K562 (cell line): ENCODE results near the gene RRAS. TPM values are rescaled to one million over a fixed set of nuclear protein-coding genes. Genes with fewer than 3 reads are reported as not detected.

Experiments used
- ELF4 ChIP-seq: fragments of 450-650 bp; formaldehyde crosslinking; IDR thresholded peaks from 2 replicates; pipeline ENCODE4 v1.4.0; 2022; ENCODE audit warnings: missing genetic modification characterization
- EP300 ChIP-seq: IDR thresholded peaks from 2 replicates; pipeline ENCODE4 v1.6.1; 2012; ENCODE audit warnings: low read length, improper control_type of control experiment
- HMG20B ChIP-seq: fragments of 250-450 bp; sonication (Bioruptor Pico); IDR thresholded peaks from 2 replicates; pipeline ENCODE4 v1.5.0; 2021; ENCODE audit warnings: mild to moderate bottlenecking
- HNRNPLL ChIP-seq: fragments of 200-400 bp; formaldehyde crosslinking; IDR thresholded peaks from 2 replicates; pipeline ENCODE4 v1.6.1; 2017; ENCODE audit warnings: low read length, low read depth, mild to moderate bottlenecking; ENCODE audit not compliant: poor library complexity, severe bottlenecking
- NELFE ChIP-seq: IDR thresholded peaks from 2 replicates; pipeline ENCODE4 v1.6.1; 2011; ENCODE audit warnings: mild to moderate bottlenecking; ENCODE audit not compliant: insufficient read depth, insufficient read length
- OTX1 ChIP-seq: fragments of 450-650 bp; formaldehyde crosslinking; IDR thresholded peaks from 2 replicates; pipeline ENCODE4 v1.4.0; 2022; ENCODE audit warnings: mild to moderate bottlenecking
- POLR3A ChIP-seq: IDR thresholded peaks from 2 replicates; pipeline ENCODE4 v1.6.1; 2011; ENCODE audit warnings: borderline replicate concordance, mild to moderate bottlenecking, moderate library complexity; ENCODE audit not compliant: insufficient read length, insufficient read depth; ENCODE audit errors: extremely low read depth
- TAF1 ChIP-seq: IDR thresholded peaks from 2 replicates; pipeline ENCODE4 v1.6.1; 2011; ENCODE audit warnings: mild to moderate bottlenecking, low read length, moderate library complexity; ENCODE audit not compliant: insufficient read depth, control insufficient read depth, severe bottlenecking; ENCODE audit errors: extremely low read depth
- TRIM24 ChIP-seq, 2 experiments: fragments of 450-650 bp; IDR thresholded peaks; 2 replicates each; pipeline ENCODE4 v1.6.1; 2016
- polyA plus RNA-seq, 8 experiments: library from polyadenylated mRNA; depleted of rRNA in 4 of 8; stranded (reverse) in 5 of 8; unstranded in 3 of 8; fragments of >200 nt; fragmentation: Nextera tagmentation in 2 of 8; fragmentation: Illumina TruSeq in 1 of 8; extraction: Ambion mirVana in 2 of 8; extraction: Trizol in 1 of 8; gene quantifications; 2 replicates each; pipeline versions ENCODE4 v1.2.1 to v1.2.3, GENCODE V29; 2011 to 2014; ENCODE audit warnings: inconsistent platforms in 1 of 8, missing spikeins in 1 of 8
- total RNA-seq, 7 experiments: library from RNA; depleted of rRNA in 6 of 7; stranded (reverse); fragments of >200 nt in 6 of 7; fragmentation: Illumina TruSeq in 2 of 7; extraction: Trizol in 2 of 7; gene quantifications; 2 replicates each; pipeline versions ENCODE4 v1.2.1 to v1.2.3, GENCODE V29; 2011 to 2021; ENCODE audit warnings: low replicate concordance in 1 of 7
- TF ChIP-seq, protein P1 (sequence below): sonication (generic); formaldehyde crosslinking; IDR thresholded peaks from 2 replicates; pipeline ENCODE4 v1.9.0; 2022; ENCODE audit warnings: mild to moderate bottlenecking, missing genetic modification reagents
- TF ChIP-seq, protein P2 (sequence below): sonication (generic); formaldehyde crosslinking; IDR thresholded peaks from 2 replicates; pipeline ENCODE4 v1.8.0; 2023; ENCODE audit warnings: missing genetic modification reagents, mild to moderate bottlenecking, borderline replicate concordance
- TF ChIP-seq, protein P3 (sequence below), 2 experiments: fragments of 450-650 bp; conservative IDR thresholded peaks; 2 replicates each; pipeline ENCODE4 v1.6.1; 2017; ENCODE audit warnings: mild to moderate bottlenecking in 2 of 2, moderate library complexity in 2 of 2

Gene RRAS
- total and polyA plus RNA-seq, 9 of the 15 experiments (the other 6 are each of a cell fraction or from before 2014, with no cell fraction given) = 0.70 to 17.3 (median 8.2) TPM

DNA sequence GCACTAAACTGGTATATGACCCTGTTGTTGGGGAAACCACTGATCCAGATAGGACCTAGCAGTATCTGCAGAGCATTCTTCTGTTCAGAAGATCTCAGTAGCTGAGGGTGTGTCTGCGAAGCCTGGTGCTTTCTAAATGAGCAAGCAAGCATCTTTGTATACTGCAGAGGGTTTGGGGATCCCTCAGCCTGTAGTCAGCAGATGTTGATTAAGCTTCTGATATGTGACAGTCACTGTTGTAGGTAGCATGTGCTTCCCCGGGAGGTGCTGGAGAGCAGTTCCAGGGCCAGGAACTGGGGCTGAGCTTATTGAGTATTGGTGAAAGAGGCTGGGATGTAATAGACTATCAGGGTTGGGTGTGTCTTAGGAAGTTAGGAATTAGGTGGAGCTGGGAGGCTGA is 3.5 kb upstream of the RRAS start (continued):
- TF ChIP-seq TAF1 (peak; percentile 20), ELF4 (CRISPR knock-in tag) (no peak), OTX1 (CRISPR knock-in tag) (0 out of 2 replicates have a peak, but pooled peaks have one; percentile 37), EP300 (no peak), POLR3A (no peak), TRIM24 (IDR thresholded peaks at IDR 0.05) (no peak), HMG20B (no peak), NELFE (no peak), HNRNPLL (no peak)
- TF ChIP-seq, protein P1, sequence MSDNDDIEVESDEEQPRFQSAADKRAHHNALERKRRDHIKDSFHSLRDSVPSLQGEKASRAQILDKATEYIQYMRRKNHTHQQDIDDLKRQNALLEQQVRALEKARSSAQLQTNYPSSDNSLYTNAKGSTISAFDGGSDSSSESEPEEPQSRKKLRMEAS (CRISPR knock-in tag) = peak; percentile 55
- TF ChIP-seq, protein P2, sequence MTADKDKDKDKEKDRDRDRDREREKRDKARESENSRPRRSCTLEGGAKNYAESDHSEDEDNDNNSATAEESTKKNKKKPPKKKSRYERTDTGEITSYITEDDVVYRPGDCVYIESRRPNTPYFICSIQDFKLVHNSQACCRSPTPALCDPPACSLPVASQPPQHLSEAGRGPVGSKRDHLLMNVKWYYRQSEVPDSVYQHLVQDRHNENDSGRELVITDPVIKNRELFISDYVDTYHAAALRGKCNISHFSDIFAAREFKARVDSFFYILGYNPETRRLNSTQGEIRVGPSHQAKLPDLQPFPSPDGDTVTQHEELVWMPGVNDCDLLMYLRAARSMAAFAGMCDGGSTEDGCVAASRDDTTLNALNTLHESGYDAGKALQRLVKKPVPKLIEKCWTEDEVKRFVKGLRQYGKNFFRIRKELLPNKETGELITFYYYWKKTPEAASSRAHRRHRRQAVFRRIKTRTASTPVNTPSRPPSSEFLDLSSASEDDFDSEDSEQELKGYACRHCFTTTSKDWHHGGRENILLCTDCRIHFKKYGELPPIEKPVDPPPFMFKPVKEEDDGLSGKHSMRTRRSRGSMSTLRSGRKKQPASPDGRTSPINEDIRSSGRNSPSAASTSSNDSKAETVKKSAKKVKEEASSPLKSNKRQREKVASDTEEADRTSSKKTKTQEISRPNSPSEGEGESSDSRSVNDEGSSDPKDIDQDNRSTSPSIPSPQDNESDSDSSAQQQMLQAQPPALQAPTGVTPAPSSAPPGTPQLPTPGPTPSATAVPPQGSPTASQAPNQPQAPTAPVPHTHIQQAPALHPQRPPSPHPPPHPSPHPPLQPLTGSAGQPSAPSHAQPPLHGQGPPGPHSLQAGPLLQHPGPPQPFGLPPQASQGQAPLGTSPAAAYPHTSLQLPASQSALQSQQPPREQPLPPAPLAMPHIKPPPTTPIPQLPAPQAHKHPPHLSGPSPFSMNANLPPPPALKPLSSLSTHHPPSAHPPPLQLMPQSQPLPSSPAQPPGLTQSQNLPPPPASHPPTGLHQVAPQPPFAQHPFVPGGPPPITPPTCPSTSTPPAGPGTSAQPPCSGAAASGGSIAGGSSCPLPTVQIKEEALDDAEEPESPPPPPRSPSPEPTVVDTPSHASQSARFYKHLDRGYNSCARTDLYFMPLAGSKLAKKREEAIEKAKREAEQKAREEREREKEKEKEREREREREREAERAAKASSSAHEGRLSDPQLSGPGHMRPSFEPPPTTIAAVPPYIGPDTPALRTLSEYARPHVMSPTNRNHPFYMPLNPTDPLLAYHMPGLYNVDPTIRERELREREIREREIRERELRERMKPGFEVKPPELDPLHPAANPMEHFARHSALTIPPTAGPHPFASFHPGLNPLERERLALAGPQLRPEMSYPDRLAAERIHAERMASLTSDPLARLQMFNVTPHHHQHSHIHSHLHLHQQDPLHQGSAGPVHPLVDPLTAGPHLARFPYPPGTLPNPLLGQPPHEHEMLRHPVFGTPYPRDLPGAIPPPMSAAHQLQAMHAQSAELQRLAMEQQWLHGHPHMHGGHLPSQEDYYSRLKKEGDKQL (CRISPR knock-in tag) = no peak
- TF ChIP-seq, protein P3, sequence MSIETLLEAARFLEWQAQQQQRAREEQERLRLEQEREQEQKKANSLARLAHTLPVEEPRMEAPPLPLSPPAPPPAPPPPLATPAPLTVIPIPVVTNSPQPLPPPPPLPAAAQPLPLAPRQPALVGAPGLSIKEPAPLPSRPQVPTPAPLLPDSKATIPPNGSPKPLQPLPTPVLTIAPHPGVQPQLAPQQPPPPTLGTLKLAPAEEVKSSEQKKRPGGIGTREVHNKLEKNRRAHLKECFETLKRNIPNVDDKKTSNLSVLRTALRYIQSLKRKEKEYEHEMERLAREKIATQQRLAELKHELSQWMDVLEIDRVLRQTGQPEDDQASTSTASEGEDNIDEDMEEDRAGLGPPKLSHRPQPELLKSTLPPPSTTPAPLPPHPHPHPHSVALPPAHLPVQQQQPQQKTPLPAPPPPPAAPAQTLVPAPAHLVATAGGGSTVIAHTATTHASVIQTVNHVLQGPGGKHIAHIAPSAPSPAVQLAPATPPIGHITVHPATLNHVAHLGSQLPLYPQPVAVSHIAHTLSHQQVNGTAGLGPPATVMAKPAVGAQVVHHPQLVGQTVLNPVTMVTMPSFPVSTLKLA (conservative IDR thresholded peaks at IDR 0.05) = peak in 1 of 2 experiments; percentile 58; a peak in 3 of 4 replicates
